B cell (primary cell): Measurements from ENCODE around the gene TMED1. TPM values are rescaled to one million over a fixed set of nuclear protein-coding genes. Genes with fewer than 3 reads are reported as not detected.

Experiments used
- ATAC-seq: fragments of 200-7000 bp; cut with Tn5 transposase; one replicate; pipeline ENCODE4 v1.10.0; 2021; ENCODE audit warnings: low read depth, mild to moderate bottlenecking, moderate number of reproducible peaks, moderate library complexity
- CTCF ChIA-PET: fragments of 350-600 bp; sonication (Branson Sonifier 250); formaldehyde crosslinking; loops from one replicate; lab custom pipeline; 2021; ENCODE audit warnings: antibody characterized with exemption, inconsistent platforms; lab: Charles Lee
- POLR2A ChIA-PET: fragments of 350-600 bp; sonication (Branson Sonifier 250); formaldehyde crosslinking; loops from one replicate; lab custom pipeline; 2021; ENCODE audit warnings: antibody characterized with exemption; lab: Charles Lee
- DNase-seq: peaks from one replicate; pipeline ENCODE4 v3.0.0; 2013
- H2AFZ ChIP-seq: 2 replicates; pipeline ENCODE4 v1.6.1; 2012; ENCODE audit warnings: mild to moderate bottlenecking, low read depth, low read length; ENCODE audit not compliant: insufficient read depth, poor library complexity, severe bottlenecking
- H3K27ac ChIP-seq, 2 donors: 1 replicate in 1 of 2; 2 replicates in 1 of 2; pipeline ENCODE4 v1.5.1; 2012 to 2013; ENCODE audit warnings: low read length in 2 of 2, mild to moderate bottlenecking in 2 of 2, moderate library complexity in 1 of 2
- H3K27me3 ChIP-seq, 4 experiments: fragments of 200-600 bp in 1 of 4; sonication (generic) in 1 of 4; replicated peaks in 1 of 4; 1 replicate in 2 of 4; 2 replicates in 2 of 4; pipeline versions ENCODE4 v1.6.1 to v1.7.0; 2013 to 2016; ENCODE audit warnings: low read length in 3 of 4, mild to moderate bottlenecking in 2 of 4, mixed read lengths in 1 of 4, moderate library complexity in 1 of 4; ENCODE audit not compliant: insufficient read depth in 4 of 4, control insufficient read depth in 3 of 4; ENCODE audit errors: control extremely low read depth in 1 of 4
- H3K36me3 ChIP-seq, 2 experiments: replicated peaks in 1 of 2; 1 replicate in 1 of 2; 2 replicates in 1 of 2; pipeline versions ENCODE4 v1.6.1 to v1.7.1; 2013; ENCODE audit warnings: low read length in 1 of 2; ENCODE audit not compliant: insufficient read depth in 2 of 2, control insufficient read depth in 1 of 2; ENCODE audit errors: control extremely low read depth in 1 of 2, extremely low read depth in 1 of 2
- H3K4me1 ChIP-seq, 2 donors: fragments of 200-600 bp in 1 of 2; sonication (generic) in 1 of 2; 1 replicate in 1 of 2; 2 replicates in 1 of 2; pipeline versions ENCODE4 v1.5.1 to v1.6.1; 2013 to 2017; ENCODE audit warnings: low read length in 2 of 2; ENCODE audit not compliant: control insufficient read depth in 2 of 2, insufficient read depth in 2 of 2
- H3K4me2 ChIP-seq: replicated peaks from 2 replicates; pipeline ENCODE3; 2012; ENCODE audit warnings: mild to moderate bottlenecking, low read depth, low read length; ENCODE audit not compliant: poor library complexity, severe bottlenecking
- H3K4me3 ChIP-seq, 5 experiments: fragments of 200-600 bp in 1 of 5; sonication (generic) in 1 of 5; 1 replicate in 3 of 5; 2 replicates in 2 of 5; pipeline versions ENCODE4 v1.5.1 to v1.7.0; 2011 to 2016; ENCODE audit warnings: low read length in 4 of 5, mild to moderate bottlenecking in 4 of 5, low read depth in 2 of 5, control low read depth in 1 of 5, moderate library complexity in 1 of 5; ENCODE audit not compliant: insufficient read depth in 1 of 5; ENCODE audit errors: control extremely low read depth in 1 of 5, extremely low read depth in 1 of 5
- H3K79me2 ChIP-seq: fragments of 200-600 bp; sonication (generic); one replicate; pipeline ENCODE4 v1.6.0; 2016; ENCODE audit warnings: low read length; ENCODE audit not compliant: control insufficient read depth, insufficient read depth
- H3K9ac ChIP-seq: fragments of 200-600 bp; sonication (generic); 2 replicates; pipeline ENCODE4 v1.6.1; 2017; ENCODE audit warnings: mild to moderate bottlenecking, low read length, moderate library complexity
- H3K9me3 ChIP-seq, 3 donors: one replicate each; pipeline versions ENCODE4 v1.6.1 to v1.7.1; 2013; ENCODE audit warnings: low read length in 2 of 3; ENCODE audit not compliant: control insufficient read depth in 2 of 3, insufficient read depth in 1 of 3; ENCODE audit errors: control extremely low read depth in 1 of 3
- H4K20me1 ChIP-seq: 2 replicates; pipeline ENCODE4 v1.6.0; 2012; ENCODE audit warnings: mild to moderate bottlenecking, low read length; ENCODE audit not compliant: insufficient read depth, control insufficient read depth, poor library complexity, severe bottlenecking
- H3K27ac Mint-ChIP-seq: one replicate; pipeline ENCODE4 v1.8.0; 2021; ENCODE audit warnings: mixed read lengths
- H3K27me3 Mint-ChIP-seq: one replicate; pipeline ENCODE4 v1.8.0; 2021; ENCODE audit warnings: mixed read lengths
- H3K4me1 Mint-ChIP-seq: one replicate; pipeline ENCODE4 v1.8.0; 2021; ENCODE audit warnings: mixed read lengths
- H3K4me3 Mint-ChIP-seq: one replicate; pipeline ENCODE4 v1.8.0; 2021; ENCODE audit warnings: mixed read lengths
- H3K9me3 Mint-ChIP-seq: one replicate; pipeline ENCODE4 v1.8.0; 2022; ENCODE audit warnings: mixed read lengths; ENCODE audit not compliant: insufficient read depth
- EZH2 ChIP-seq: IDR thresholded peaks from 2 replicates; pipeline ENCODE4 v1.6.1; 2012; ENCODE audit warnings: borderline replicate concordance, low read depth, mild to moderate bottlenecking, moderate library complexity, low read length; ENCODE audit not compliant: insufficient read depth, poor library complexity, severe bottlenecking
- WGBS: methylation state at CpG from one replicate; pipeline ENCODE4 v1.1.5; 2013; ENCODE audit warnings: missing lambda C conversion rate; ENCODE audit not compliant: insufficient coverage; 5-methylcytosine and 5-hydroxymethylcytosine counted together
- intact Hi-C: fragments of 100-400 bp; cut with micrococcal nuclease; formaldehyde crosslinking; loops from one replicate; pipeline ENCODE4 v1.10.0; 2022
- polyA plus RNA-seq: library from polyadenylated mRNA; depleted of rRNA; stranded (reverse); fragments of >200 nt; gene quantifications from 2 replicates; pipeline ENCODE4 v1.2.3, GENCODE V29; 2012
- small RNA-seq: library from RNA; depleted of rRNA; stranded (forward); fragments of <200 nt; gene quantifications from one replicate; pipeline ENCODE3, GENCODE V24; 2012; ENCODE audit warnings: low replicate concordance, low read depth; ENCODE audit not compliant: insufficient read length
- total RNA-seq, 2 donors: library from RNA; stranded (reverse); fragments of 120-200 nt in 1 of 2; gene quantifications; 1 replicate in 1 of 2; 2 replicates in 1 of 2; pipeline versions ENCODE4 v1.2.3 to v1.2.4, GENCODE V29; 2013 to 2022
- TF ChIP-seq, protein P1 (sequence below): fragments of 200-600 bp; IDR thresholded peaks from one replicate; pipeline ENCODE4 v1.8.0; 2022; ENCODE audit warnings: antibody characterized with exemption, mild to moderate bottlenecking

The TMED1 gene
- total and polyA plus RNA-seq, 2 donors (not counting 1 experiment from before 2014, with no cell fraction given) = 10.8 to 14.7 TPM

DNA sequence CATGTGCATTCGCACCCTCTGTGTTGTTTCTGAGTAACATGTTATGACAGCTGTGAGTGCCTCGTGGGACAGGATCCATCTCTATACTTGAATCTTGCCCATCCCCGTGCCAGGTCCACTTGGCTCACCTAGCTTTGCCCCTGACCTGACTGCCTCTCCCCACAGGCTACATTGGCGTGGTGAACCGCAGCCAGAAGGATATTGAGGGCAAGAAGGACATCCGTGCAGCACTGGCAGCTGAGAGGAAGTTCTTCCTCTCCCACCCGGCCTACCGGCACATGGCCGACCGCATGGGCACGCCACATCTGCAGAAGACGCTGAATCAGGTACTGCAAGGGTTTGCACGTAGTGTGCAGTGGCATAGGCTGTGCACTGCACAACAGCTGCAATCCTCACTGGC, 53.2 kb downstream of the TMED1 start:
- H3K4me3 Mint-ChIP-seq = no peak overlapping the region
- Histone ChIP-seq H3K9ac (no peak overlapping the region), H3K4me2 (no peak overlapping the region), H3K27ac (no peak overlapping the region), H3K79me2 (peaks cover 44% of the 10 kb centered on the region), H3K4me1 (peaks cover 24 to 43% of the 10 kb centered on the region in 2 donors), H4K20me1 (peaks cover 19% of the 10 kb centered on the region), H2AFZ (no peak overlapping the region), H3K27me3 (no peaks in the 10 kb centered on the region), H3K9me3 (no peaks in the 10 kb centered on the region), H3K36me3 (peaks cover 5 to 70% of the 10 kb centered on the region in 2 experiments), H3K4me3 (no peak overlapping the region)
- intact Hi-C loops = no loop called here
- DNase-seq (no peak), ATAC-seq (no peak)
- H3K27me3 Mint-ChIP-seq = no peaks in the 10 kb centered on the region
- peak overlapping the region; percentile 38 for H3K27ac Mint-ChIP-seq
- CTCF ChIA-PET = interaction anchor here (0.6 to 3.3 kb wide), 2 partner anchors 65 to 82 kb away, joined by 3 to 11 read pairs; partner anchors contain the start of gene DNM2
- POLR2A ChIA-PET = no interaction called here
- TF ChIP-seq, protein P1, sequence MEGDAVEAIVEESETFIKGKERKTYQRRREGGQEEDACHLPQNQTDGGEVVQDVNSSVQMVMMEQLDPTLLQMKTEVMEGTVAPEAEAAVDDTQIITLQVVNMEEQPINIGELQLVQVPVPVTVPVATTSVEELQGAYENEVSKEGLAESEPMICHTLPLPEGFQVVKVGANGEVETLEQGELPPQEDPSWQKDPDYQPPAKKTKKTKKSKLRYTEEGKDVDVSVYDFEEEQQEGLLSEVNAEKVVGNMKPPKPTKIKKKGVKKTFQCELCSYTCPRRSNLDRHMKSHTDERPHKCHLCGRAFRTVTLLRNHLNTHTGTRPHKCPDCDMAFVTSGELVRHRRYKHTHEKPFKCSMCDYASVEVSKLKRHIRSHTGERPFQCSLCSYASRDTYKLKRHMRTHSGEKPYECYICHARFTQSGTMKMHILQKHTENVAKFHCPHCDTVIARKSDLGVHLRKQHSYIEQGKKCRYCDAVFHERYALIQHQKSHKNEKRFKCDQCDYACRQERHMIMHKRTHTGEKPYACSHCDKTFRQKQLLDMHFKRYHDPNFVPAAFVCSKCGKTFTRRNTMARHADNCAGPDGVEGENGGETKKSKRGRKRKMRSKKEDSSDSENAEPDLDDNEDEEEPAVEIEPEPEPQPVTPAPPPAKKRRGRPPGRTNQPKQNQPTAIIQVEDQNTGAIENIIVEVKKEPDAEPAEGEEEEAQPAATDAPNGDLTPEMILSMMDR = no peak
- no peak for TF ChIP-seq EZH2
- H3K4me1 Mint-ChIP-seq = peaks cover 41% of the 10 kb centered on the region
- 88% methylated on average over 13 of the region's 13 CpGs for WGBS
- no peaks in the 10 kb centered on the region for H3K9me3 Mint-ChIP-seq

Small RNA genes within 50 kb of the gene (small RNA-seq; reads per million reads assigned to genes)
- not detected for gene MIR199A1
- gene MIR6793 = not detected

Other genes with a start within 250 kb of the TMED1 start
- gene AP1M2, start 248.9 kb downstream of the TMED1 start, total RNA-seq = not detected in 2 replicates
- gene AP1M2, start 248.9 kb downstream of the TMED1 start, polyA plus RNA-seq = not detected in 2 replicates
- 369 and 409 TPM in 2 replicates for gene SLC44A2, start 210.7 kb downstream of the TMED1 start, total RNA-seq
- gene SLC44A2, start 210.7 kb downstream of the TMED1 start, polyA plus RNA-seq = 227 and 245 TPM in 2 replicates
- gene ILF3, start 181.9 kb downstream of the TMED1 start, total RNA-seq = 359 and 378 TPM in 2 replicates
- 189 and 346 TPM in 2 replicates for gene ILF3, start 181.9 kb downstream of the TMED1 start, polyA plus RNA-seq
- gene QTRT1, start 134.8 kb downstream of the TMED1 start, total RNA-seq = 45.4 and 50.5 TPM in 2 replicates
- gene QTRT1, start 134.8 kb downstream of the TMED1 start, polyA plus RNA-seq = 118 and 120 TPM in 2 replicates
- 353 and 393 TPM in 2 replicates for gene DNM2, start 118.1 kb downstream of the TMED1 start, total RNA-seq
- gene DNM2, start 118.1 kb downstream of the TMED1 start, polyA plus RNA-seq = 163 and 183 TPM in 2 replicates
- gene C19orf38, start 12.2 kb upstream of the TMED1 start, total RNA-seq = 1.7 and 2.5 TPM in 2 replicates
- gene C19orf38, start 12.2 kb upstream of the TMED1 start, polyA plus RNA-seq = 2.0 and 2.4 TPM in 2 replicates
- gene CARM1, start 35.3 kb upstream of the TMED1 start, total RNA-seq = 29.4 and 33.0 TPM in 2 replicates
- gene CARM1, start 35.3 kb upstream of the TMED1 start, polyA plus RNA-seq = 34.0 and 34.3 TPM in 2 replicates
- 19.8 and 21.9 TPM in 2 replicates for gene YIPF2, start 92.4 kb upstream of the TMED1 start, total RNA-seq
- gene YIPF2, start 92.4 kb upstream of the TMED1 start, polyA plus RNA-seq = 28.1 and 34.8 TPM in 2 replicates
- gene TIMM29, start 92.6 kb upstream of the TMED1 start, total RNA-seq = 24.2 and 26.1 TPM in 2 replicates
- 8.4 and 8.6 TPM in 2 replicates for gene TIMM29, start 92.6 kb upstream of the TMED1 start, polyA plus RNA-seq
- 82.3 and 82.7 TPM in 2 replicates for gene SMARCA4, start 124.8 kb upstream of the TMED1 start, total RNA-seq
- 44.9 and 49.7 TPM in 2 replicates for gene SMARCA4, start 124.8 kb upstream of the TMED1 start, polyA plus RNA-seq